HG03175 (cell line): ENCODE data around the gene LLCFC1.
"Not testable (repeated sequence)": the region's sequence is repeated elsewhere in the genome, so short reads cannot be mapped to it uniquely, and the experiment has no call there.

Experiments
- ATAC-seq: cut with Tn5 transposase; IDR thresholded peaks from one replicate; pipeline ENCODE4 v1.9.1; 2021; ENCODE audit warnings: mild to moderate bottlenecking, moderate library complexity; ENCODE audit not compliant: unreplicated experiment

LLCFC1 gene

DNA sequence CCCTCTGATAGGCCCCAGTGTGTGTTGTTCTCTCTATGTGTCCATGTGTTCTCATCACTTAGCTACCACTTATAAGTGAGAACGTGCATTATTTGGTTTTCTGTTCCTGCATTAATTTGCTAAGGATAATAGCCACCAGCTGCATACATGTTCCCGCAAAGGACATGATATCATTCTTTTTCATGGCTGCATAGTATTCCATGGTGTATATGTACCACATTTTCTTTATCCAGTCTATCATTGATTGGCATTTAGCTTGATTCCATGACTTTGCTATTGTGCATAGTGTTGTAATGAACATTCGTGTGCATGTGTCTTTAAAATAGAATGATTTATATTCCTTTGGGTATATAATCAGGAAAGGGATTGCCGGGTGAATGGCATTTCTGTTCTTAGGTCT is 39.1 kb downstream of the LLCFC1 start:
- ATAC-seq = not testable (repeated sequence)

DNA sequence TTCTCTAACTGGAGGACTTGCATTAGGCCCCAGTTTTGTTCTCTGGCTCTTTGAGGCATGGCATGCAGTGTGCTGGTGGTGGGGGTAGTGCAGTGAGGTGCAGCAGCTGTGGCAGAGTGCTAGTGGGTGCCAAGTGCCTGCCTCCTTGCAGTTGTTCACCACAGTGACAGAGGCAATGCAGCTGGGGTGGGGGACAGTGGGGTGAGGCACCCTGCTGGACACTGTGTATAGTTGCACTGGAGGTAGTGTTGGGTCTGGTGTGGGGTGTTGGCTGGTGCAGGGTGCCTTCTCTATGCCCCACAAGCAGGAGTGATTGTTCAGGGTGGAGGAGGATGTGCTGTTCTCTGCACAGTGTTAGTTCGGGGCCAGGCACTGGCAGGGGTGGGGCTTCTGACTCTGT is 44.5 kb downstream of the LLCFC1 start:
- no peak for ATAC-seq

DNA sequence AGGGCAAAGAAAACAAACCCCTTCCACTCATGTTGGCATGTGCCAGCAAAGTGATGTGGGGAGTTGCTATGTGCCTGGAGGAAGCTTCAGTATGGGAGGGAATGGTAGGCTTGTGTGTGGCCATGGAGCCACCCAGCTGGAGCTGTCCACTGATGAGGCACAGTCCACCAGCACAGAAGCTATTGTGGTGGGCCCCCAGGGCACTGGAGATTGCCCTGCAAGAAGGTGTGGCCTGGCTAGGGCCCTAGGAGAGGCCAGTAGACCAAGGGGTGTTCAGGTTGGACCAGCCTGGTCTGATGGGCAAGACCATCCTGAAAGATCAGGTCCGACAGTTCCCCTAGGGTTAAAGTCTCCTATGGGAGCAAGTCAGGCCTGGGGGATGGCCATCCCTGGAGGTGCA is 45.0 kb downstream of the LLCFC1 start:
- ATAC-seq = no peak
